ENCODE measurements around the gene BNIP1.
A peak's percentile ranks its signal among the peaks of the same experiment; 100 is the strongest.

BNIP1 gene

DNA sequence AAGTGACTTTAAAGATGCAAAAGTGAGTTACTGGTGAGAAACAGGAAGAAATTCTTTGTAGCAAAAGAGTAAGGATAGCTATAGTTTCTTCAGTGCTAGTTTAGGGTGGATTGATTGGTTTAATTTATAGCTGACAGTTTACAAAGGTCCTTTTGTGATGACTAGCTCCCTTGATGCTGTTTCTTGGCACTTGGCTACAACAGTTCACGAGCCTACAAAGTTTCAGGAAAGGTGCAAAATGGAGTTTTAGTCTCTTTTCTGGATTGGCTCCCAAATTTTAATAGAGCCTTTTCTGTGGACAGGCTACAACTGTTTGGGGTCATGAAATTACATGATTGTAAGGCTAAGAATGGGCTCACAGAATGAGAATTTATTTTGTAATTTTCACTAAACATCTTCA lies 40.9 kb upstream of the BNIP1 start:
- H3F3A ChIP-seq (ENCODE audit: control insufficient read depth, insufficient read depth): no peaks in the 10 kb centered on the region
- no peak overlapping the region for H3K27ac ChIP-seq (ENCODE audit: low read depth, low read length)
- no peaks in the 10 kb centered on the region for H3K9me3 ChIP-seq (ENCODE audit: control insufficient read depth, insufficient read depth, low read length)
- H3K4me3 ChIP-seq (ENCODE audit: low read length): no peak overlapping the region
- no peaks in the 10 kb centered on the region for H4K20me1 ChIP-seq (ENCODE audit: control insufficient read depth, insufficient read depth, low read depth, low read length)
- H3K4me2 ChIP-seq (ENCODE audit: low read length): no peak overlapping the region
- H3K36me3 ChIP-seq (ENCODE audit: control insufficient read depth, low read length): no peaks in the 10 kb centered on the region
- TF ChIP-seq, protein P1, sequence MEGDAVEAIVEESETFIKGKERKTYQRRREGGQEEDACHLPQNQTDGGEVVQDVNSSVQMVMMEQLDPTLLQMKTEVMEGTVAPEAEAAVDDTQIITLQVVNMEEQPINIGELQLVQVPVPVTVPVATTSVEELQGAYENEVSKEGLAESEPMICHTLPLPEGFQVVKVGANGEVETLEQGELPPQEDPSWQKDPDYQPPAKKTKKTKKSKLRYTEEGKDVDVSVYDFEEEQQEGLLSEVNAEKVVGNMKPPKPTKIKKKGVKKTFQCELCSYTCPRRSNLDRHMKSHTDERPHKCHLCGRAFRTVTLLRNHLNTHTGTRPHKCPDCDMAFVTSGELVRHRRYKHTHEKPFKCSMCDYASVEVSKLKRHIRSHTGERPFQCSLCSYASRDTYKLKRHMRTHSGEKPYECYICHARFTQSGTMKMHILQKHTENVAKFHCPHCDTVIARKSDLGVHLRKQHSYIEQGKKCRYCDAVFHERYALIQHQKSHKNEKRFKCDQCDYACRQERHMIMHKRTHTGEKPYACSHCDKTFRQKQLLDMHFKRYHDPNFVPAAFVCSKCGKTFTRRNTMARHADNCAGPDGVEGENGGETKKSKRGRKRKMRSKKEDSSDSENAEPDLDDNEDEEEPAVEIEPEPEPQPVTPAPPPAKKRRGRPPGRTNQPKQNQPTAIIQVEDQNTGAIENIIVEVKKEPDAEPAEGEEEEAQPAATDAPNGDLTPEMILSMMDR (IDR thresholded peaks at IDR 0.05; ENCODE audit: low read depth, low read length, poor library complexity, severe bottlenecking): no peak
- H3K9me2 ChIP-seq (replicated peaks; ENCODE audit: control insufficient read depth, low read length): no peaks in the 10 kb centered on the region
- H3K27me3 ChIP-seq (ENCODE audit: control insufficient read depth, low read length): no peaks in the 10 kb centered on the region
- H3K4me1 ChIP-seq (ENCODE audit: control insufficient read depth, low read length): no peaks in the 10 kb centered on the region
- H3K79me2 ChIP-seq (ENCODE audit: control insufficient read depth, low read length): no peaks in the 10 kb centered on the region

- H3K4me2 ChIP-seq (ENCODE audit: low read length): no peak overlapping the region
- H3K9me2 ChIP-seq (replicated peaks; ENCODE audit: control insufficient read depth, low read length): no peaks in the 10 kb centered on the region
- no peaks in the 10 kb centered on the region for H4K20me1 ChIP-seq (ENCODE audit: control insufficient read depth, insufficient read depth, low read depth, low read length)
- H3K27ac ChIP-seq (ENCODE audit: low read depth, low read length): no peak overlapping the region
- no peaks in the 10 kb centered on the region for H3K9me3 ChIP-seq (ENCODE audit: control insufficient read depth, insufficient read depth, low read length)
- H3K36me3 ChIP-seq (ENCODE audit: control insufficient read depth, low read length): no peaks in the 10 kb centered on the region
- H3K4me3 ChIP-seq (ENCODE audit: low read length): no peak overlapping the region
- no peaks in the 10 kb centered on the region for H3K4me1 ChIP-seq (ENCODE audit: control insufficient read depth, low read length)
- TF ChIP-seq, protein P1 (IDR thresholded peaks at IDR 0.05; ENCODE audit: low read depth, low read length, poor library complexity, severe bottlenecking): no peak
- no peak for TF ChIP-seq EZH2phosphoT487 (IDR thresholded peaks at IDR 0.05; ENCODE audit: borderline replicate concordance, low read length)
- H3F3A ChIP-seq (ENCODE audit: control insufficient read depth, insufficient read depth): 0 out of 2 replicates have a peak, but pooled peaks cover 3% of the 10 kb centered on the region
- no peaks in the 10 kb centered on the region for H3K79me2 ChIP-seq (ENCODE audit: control insufficient read depth, low read length)
- no peaks in the 10 kb centered on the region for H3K27me3 ChIP-seq (ENCODE audit: control insufficient read depth, low read length)
Observed at GRCh38 chr5:173108914-173109313, 35.4 kb upstream of the BNIP1 start.

DNA sequence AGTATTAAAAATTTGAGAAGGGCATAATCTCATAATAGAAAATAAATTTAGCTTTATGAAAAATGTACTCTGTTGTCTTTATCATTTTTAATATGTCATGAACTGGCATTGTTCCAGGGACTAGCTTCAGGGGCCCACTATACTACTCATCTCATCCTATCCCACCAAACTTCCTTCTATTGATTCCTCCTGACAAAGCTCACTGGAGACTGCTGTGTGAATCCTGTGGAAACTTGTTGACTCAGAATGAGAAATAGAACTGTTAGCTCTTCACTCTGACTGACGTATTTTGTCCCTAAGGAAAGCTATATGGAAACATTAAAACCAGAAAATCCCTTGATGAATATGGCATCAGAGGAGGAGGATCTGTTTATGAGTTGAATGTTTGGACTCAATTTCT lies 29.8 kb upstream of the BNIP1 start:
- no peaks in the 10 kb centered on the region for H3K79me2 ChIP-seq (ENCODE audit: control insufficient read depth, low read length)

More for the DNA sequence above, 29.8 kb upstream of the BNIP1 start:
- Histone ChIP-seq H3K4me1 (ENCODE audit: control insufficient read depth, low read length) (peaks cover 24% of the 10 kb centered on the region), H3K4me3 (ENCODE audit: low read length) (no peak overlapping the region), H3K9me3 (ENCODE audit: control insufficient read depth, insufficient read depth, low read length) (no peaks in the 10 kb centered on the region), H3K4me2 (ENCODE audit: low read length) (peak overlapping the region; percentile 31), H3K27ac (ENCODE audit: low read depth, low read length) (peak overlapping the region; percentile 67), H3K27me3 (ENCODE audit: control insufficient read depth, low read length) (no peaks in the 10 kb centered on the region), H3F3A (ENCODE audit: control insufficient read depth, insufficient read depth) (peaks cover 18% of the 10 kb centered on the region), H3K36me3 (ENCODE audit: control insufficient read depth, low read length) (peaks cover 3% of the 10 kb centered on the region), H4K20me1 (ENCODE audit: control insufficient read depth, insufficient read depth, low read depth, low read length) (no peaks in the 10 kb centered on the region), H3K9me2 (replicated peaks; ENCODE audit: control insufficient read depth, low read length) (no peaks in the 10 kb centered on the region)
- TF ChIP-seq EZH2phosphoT487 (IDR thresholded peaks at IDR 0.05; ENCODE audit: borderline replicate concordance, low read length): no peak
- TF ChIP-seq, protein P1 (IDR thresholded peaks at IDR 0.05; ENCODE audit: low read depth, low read length, poor library complexity, severe bottlenecking): no peak
